ENCODE data around the gene MAGED2. TPM values are rescaled to one million over a fixed set of nuclear protein-coding genes. Genes with fewer than 3 reads are reported as not detected.

The MAGED2 gene
- polyA plus RNA-seq, 1 of the 3 experiments (the other 2 are of a cell fraction) = 202 TPM

GRCh38 chrX:54808605-54809483 lies 1.3 kb downstream of the MAGED2 start:
- Histone ChIP-seq H3K4me2 (peak overlapping the region; percentile 83), H3K9me2 (no peaks in the 10 kb centered on the region), H3K4me3 (ENCODE audit: low read depth in 2 of 2, low read length in 1 of 2) (peak overlapping the region; percentile 63 to 81), H3K36me3 (replicated peaks in 1 of 2; ENCODE audit: control insufficient read depth in 1 of 2, insufficient read depth in 2 of 2, low read length in 1 of 2) (peaks cover 28 to 38% of the 10 kb centered on the region in 2 experiments), H3K9me3 (no peaks in the 10 kb centered on the region), H3K9ac (peak overlapping the region; percentile 90), H3K27ac (ENCODE audit: low read depth in 2 of 2, low read length in 1 of 2) (peak overlapping the region; percentile 89 to 95), H3F3A (replicated peaks; ENCODE audit: insufficient read depth) (peaks cover 3% of the 10 kb centered on the region), H3K27me3 (ENCODE audit: insufficient read depth) (peaks cover 8% of the 10 kb centered on the region), H3K79me2 (ENCODE audit: insufficient read depth) (peaks cover 24% of the 10 kb centered on the region), H4K20me1 (ENCODE audit: insufficient read depth) (peaks cover 6% of the 10 kb centered on the region), H2AFZ (ENCODE audit: low read depth) (peak overlapping the region; percentile 79; the same call in 1 of the 2 replicates), H3K4me1 (ENCODE audit: control insufficient read depth in 1 of 2, insufficient read depth in 2 of 2, low read depth in 1 of 2, low read length in 1 of 2) (peaks cover 0 to 11% of the 10 kb centered on the region in 2 experiments; a peak in 1 of 4 replicates)
- TF ChIP-seq NRF1 (IDR thresholded peaks at IDR 0.05; ENCODE audit: low read depth, low read length) (peak; percentile 82), MXI1 (IDR thresholded peaks at IDR 0.05; ENCODE audit: low read depth, low read length) (peak; percentile 13)
- TF ChIP-seq, protein P1, sequence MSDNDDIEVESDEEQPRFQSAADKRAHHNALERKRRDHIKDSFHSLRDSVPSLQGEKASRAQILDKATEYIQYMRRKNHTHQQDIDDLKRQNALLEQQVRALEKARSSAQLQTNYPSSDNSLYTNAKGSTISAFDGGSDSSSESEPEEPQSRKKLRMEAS (IDR thresholded peaks at IDR 0.05; ENCODE audit: low read depth) = no peak; the same call in 1 of the 2 replicates
- peak; percentile 90 for DNase-seq
- POLR2A ChIA-PET = interaction anchor here (0.6 to 3.8 kb wide), 6 partner anchors 9 to 766 kb away, joined by 3 to 33 read pairs (median 4); partner anchors contain the start of gene APEX2
- CTCF ChIA-PET = interaction anchor here (3.3 kb wide), 1 partner anchor 168 kb away, joined by 14 read pairs; no protein-coding TSS in a partner anchor
- 23% methylated on average over 33 of the region's 38 CpGs for WGBS (ENCODE audit: low lambda C conversion rate)

GRCh38 chrX:54810532-54810931 lies 3.0 kb downstream of the MAGED2 start:
- 54% methylated on average over 3 of the region's 5 CpGs for WGBS (ENCODE audit: low lambda C conversion rate)
- no peak for TF ChIP-seq NFIC (IDR thresholded peaks at IDR 0.05; ENCODE audit: borderline replicate concordance)
- no peak for TF ChIP-seq GABPA (IDR thresholded peaks at IDR 0.05; ENCODE audit: low read depth)
- no peak for TF ChIP-seq TAF1 (IDR thresholded peaks at IDR 0.05; ENCODE audit: borderline replicate concordance, low read depth, low read length)
- TF ChIP-seq FOXM1 (IDR thresholded peaks at IDR 0.05; ENCODE audit: low read depth) = no peak
- TF ChIP-seq SMC3 (IDR thresholded peaks at IDR 0.05; ENCODE audit: low read depth, low read length) = no peak
- no peak for TF ChIP-seq JUND (IDR thresholded peaks at IDR 0.05)
- TF ChIP-seq EP300 (IDR thresholded peaks at IDR 0.05; ENCODE audit: borderline replicate concordance in 1 of 2, low read depth in 1 of 2, low read length in 1 of 2) = no peak
- no peak for TF ChIP-seq TEAD4 (IDR thresholded peaks at IDR 0.05; ENCODE audit: borderline replicate concordance, insufficient read depth)
- no peak for TF ChIP-seq USF2 (IDR thresholded peaks at IDR 0.05; ENCODE audit: borderline replicate concordance, low read depth, low read length)
- TF ChIP-seq EZH2phosphoT487 (IDR thresholded peaks at IDR 0.05; ENCODE audit: borderline replicate concordance, low read depth) = no peak
- no peak for TF ChIP-seq GATA2 (CRISPR knock-in tag; IDR thresholded peaks at IDR 0.05)
- no peak for TF ChIP-seq ELF1 (IDR thresholded peaks at IDR 0.05)
- no peak for TF ChIP-seq FOSL2 (IDR thresholded peaks at IDR 0.05; ENCODE audit: borderline replicate concordance, low read depth)
- no peak for TF ChIP-seq YY1 (IDR thresholded peaks at IDR 0.05; ENCODE audit: low read depth)
- no peak for TF ChIP-seq REST (IDR thresholded peaks at IDR 0.05; ENCODE audit: low read depth, low read length)
- TF ChIP-seq USF1 (IDR thresholded peaks at IDR 0.05; ENCODE audit: borderline replicate concordance, low read depth) = no peak

More at GRCh38 chrX:54810532-54810931, 3.0 kb downstream of the MAGED2 start:
- peak overlapping the region; percentile 83 for H3K4me2 ChIP-seq
- no peak overlapping the region for H3K27ac ChIP-seq (ENCODE audit: low read depth in 2 of 2, low read length in 1 of 2)
- peaks cover 0 to 11% of the 10 kb centered on the region in 2 experiments; a peak in 1 of 4 replicates for H3K4me1 ChIP-seq (ENCODE audit: control insufficient read depth in 1 of 2, insufficient read depth in 2 of 2, low read depth in 1 of 2, low read length in 1 of 2)
- H3K27me3 ChIP-seq (ENCODE audit: insufficient read depth) = peaks cover 5% of the 10 kb centered on the region
- ChIA-PET CTCF (interaction anchor here (1.1 kb wide), 1 partner anchor 170 kb away, joined by 5 read pairs; no protein-coding TSS in a partner anchor), POLR2A (interaction anchor here (0.6 to 3.8 kb wide), 2 partner anchors 171 to 315 kb away, joined by 3 to 33 read pairs; partner anchors contain the start of gene FGD1)
- H3F3A ChIP-seq (replicated peaks; ENCODE audit: insufficient read depth) = peaks cover 5% of the 10 kb centered on the region
- peaks cover 24% of the 10 kb centered on the region for H3K79me2 ChIP-seq (ENCODE audit: insufficient read depth)
- no peak overlapping the region for H2AFZ ChIP-seq (ENCODE audit: low read depth)
- DNase-seq = no peak
- peaks cover 6% of the 10 kb centered on the region for H4K20me1 ChIP-seq (ENCODE audit: insufficient read depth)
- H3K4me3 ChIP-seq (ENCODE audit: low read depth in 2 of 2, low read length in 1 of 2) = no peak overlapping the region
- no peaks in the 10 kb centered on the region for H3K9me2 ChIP-seq
- peaks cover 44 to 54% of the 10 kb centered on the region in 2 experiments for H3K36me3 ChIP-seq (replicated peaks in 1 of 2; ENCODE audit: control insufficient read depth in 1 of 2, insufficient read depth in 2 of 2, low read length in 1 of 2)
- H3K9me3 ChIP-seq = no peaks in the 10 kb centered on the region
- no peak overlapping the region for H3K9ac ChIP-seq

Measured in SK-N-SH (cell line).